ENCODE measurements around the gene GALNT2.

GALNT2 gene

DNA sequence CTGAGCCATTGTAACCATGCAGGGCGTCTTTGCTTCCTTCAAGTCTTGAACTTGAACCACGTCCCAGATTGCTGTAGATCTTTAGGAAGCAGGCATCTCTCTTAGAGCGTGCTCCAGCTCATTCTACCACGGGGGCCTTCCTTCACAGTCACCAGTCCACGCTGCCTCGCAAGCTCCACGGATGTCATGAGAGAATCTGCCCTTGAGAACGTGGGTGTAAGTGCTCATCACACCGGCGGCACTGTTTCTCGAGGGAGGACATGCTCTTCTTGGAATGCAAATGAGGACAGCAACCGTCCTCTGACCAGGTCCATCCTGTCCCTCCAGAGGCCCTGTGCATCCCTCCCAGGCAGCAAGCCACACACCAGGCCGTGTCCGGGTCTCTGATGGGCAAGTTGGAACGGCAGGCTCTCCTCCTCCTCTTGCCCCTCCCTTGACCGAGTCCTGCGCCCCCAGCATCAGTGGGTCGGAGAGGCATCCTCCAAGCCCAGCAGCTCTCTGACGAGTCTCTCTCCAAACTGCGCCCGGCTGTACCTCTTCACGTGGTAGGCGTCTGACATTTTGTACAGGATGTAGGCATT, 256.0 kb downstream of the GALNT2 start:
- Histone ChIP-seq H3K9ac (ENCODE audit: insufficient read length) (no peak overlapping the region), H3K9me3 (ENCODE audit: low read depth, low read length) (no peaks in the 10 kb centered on the region), H3K36me3 (ENCODE audit: insufficient read depth, low read length) (no peaks in the 10 kb centered on the region), H3K4me3 (no peak overlapping the region), H3K27ac (no peak overlapping the region)
- TF ChIP-seq POLR2AphosphoS5 (IDR thresholded peaks at IDR 0.05; ENCODE audit: borderline replicate concordance, low read depth, low read length) (no peak), FOXP2 (optimal IDR thresholded peaks at IDR 0.05; ENCODE audit: control extremely low read depth, extremely low read length, insufficient read depth) (no peak), EZH2 (IDR thresholded peaks at IDR 0.05) (no peak)
- DNase-seq (ENCODE audit: low read depth, low spot score) = no peak

DNA sequence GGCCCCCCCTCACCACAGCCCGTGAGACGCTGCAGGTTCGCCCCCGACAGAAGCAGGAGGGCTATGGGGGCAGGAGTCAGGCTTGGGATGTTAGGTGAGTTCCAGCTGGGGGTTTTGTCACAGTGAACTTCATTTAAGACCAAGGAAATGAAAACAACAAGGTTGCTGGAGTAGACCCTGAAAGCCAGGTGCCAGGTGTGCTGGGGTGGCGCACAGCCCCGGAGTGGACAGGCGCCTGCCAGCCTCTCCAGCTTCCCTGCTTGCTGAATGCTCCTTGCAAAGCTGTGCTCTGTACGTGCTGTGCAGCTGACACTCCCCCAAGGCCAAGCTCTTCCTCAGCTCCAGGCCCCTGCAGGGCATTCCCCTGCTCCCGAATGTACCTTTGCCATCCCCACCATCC, 256.6 kb downstream of the GALNT2 start:
- H3K9ac ChIP-seq (ENCODE audit: insufficient read length) = no peak overlapping the region
- no peak for TF ChIP-seq FOXP2 (optimal IDR thresholded peaks at IDR 0.05; ENCODE audit: control extremely low read depth, extremely low read length, insufficient read depth)
- no peak for TF ChIP-seq POLR2AphosphoS5 (IDR thresholded peaks at IDR 0.05; ENCODE audit: borderline replicate concordance, low read depth, low read length)
- TF ChIP-seq EZH2 (IDR thresholded peaks at IDR 0.05) = no peak
- no peaks in the 10 kb centered on the region for H3K9me3 ChIP-seq (ENCODE audit: low read depth, low read length)
- no peaks in the 10 kb centered on the region for H3K36me3 ChIP-seq (ENCODE audit: insufficient read depth, low read length)
- no peak for DNase-seq (ENCODE audit: low read depth, low spot score)
- no peak overlapping the region for H3K27ac ChIP-seq
- H3K4me3 ChIP-seq = no peak overlapping the region

DNA sequence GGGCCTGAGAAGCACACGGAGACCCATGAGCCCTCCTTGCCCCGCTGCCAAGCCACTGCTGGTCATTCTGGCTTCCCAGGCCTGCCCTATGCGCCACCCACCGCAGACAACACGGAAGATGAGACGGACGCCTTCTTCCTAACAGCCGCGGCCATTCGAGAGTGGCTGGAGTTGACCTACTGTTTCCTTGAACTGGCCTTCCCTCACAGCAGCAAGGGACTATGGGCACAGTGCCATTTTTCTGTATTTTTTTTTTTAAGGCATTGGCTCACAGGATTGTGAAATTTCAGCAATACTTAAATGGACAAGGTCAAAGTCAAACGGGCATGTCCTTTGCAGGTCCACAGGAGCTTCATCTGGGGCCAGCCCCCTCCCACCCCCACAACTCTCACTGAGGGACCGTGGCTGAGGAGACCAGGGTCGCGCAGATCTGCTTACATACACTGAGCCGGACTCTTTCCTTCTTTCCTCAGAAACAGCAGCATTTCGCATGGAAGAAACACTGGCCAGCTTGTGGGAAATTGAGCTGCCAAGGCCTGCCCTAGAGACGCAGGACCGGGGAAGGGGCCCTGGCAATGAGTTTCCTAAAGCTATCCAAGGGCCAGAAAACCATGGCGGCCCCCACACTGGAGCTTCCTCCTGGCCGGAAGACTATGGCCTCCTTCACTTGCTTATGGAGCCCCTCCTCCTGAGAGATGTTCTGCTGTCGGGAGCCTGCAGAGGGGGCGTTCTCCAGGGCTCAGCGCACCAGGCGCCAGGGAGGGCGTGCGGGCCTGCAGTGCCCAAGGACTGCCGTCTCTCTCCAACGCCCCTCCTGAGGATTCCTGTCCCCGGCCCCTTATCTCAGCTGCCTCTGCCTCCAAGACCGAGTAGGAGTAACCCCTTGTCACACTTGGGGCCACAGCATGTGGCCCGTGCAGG, 260.2 kb downstream of the GALNT2 start:
- Histone ChIP-seq H3K9ac (ENCODE audit: insufficient read length) (no peak overlapping the region), H3K27ac (no peak overlapping the region), H3K4me3 (no peak overlapping the region), H3K9me3 (ENCODE audit: low read depth, low read length) (no peaks in the 10 kb centered on the region), H3K36me3 (ENCODE audit: insufficient read depth, low read length) (no peaks in the 10 kb centered on the region)
- TF ChIP-seq POLR2AphosphoS5 (IDR thresholded peaks at IDR 0.05; ENCODE audit: borderline replicate concordance, low read depth, low read length) (no peak), EZH2 (IDR thresholded peaks at IDR 0.05) (no peak), FOXP2 (optimal IDR thresholded peaks at IDR 0.05; ENCODE audit: control extremely low read depth, extremely low read length, insufficient read depth) (no peak)
- no peak for DNase-seq (ENCODE audit: low read depth, low spot score)

DNA sequence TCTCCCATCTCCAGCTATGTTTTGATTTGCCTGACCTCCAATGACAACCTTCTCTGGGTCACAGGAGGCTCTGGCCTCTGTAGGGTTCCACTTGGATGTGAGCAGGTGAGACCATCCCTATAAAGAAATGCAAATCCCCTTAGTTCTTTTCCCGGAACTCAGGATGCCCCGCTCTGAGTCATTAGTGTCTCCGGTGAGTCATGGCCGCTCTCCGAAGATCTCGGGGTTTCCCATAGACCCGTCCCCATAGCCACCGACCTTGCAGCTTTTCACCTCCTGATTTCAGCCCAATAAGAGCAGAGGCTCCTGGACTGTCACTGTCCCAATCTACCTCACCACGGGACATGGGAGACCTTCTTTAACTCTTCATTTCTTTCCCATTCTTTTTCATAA, 260.9 kb downstream of the GALNT2 start:
- no peak overlapping the region for H3K27ac ChIP-seq
- no peaks in the 10 kb centered on the region for H3K36me3 ChIP-seq (ENCODE audit: insufficient read depth, low read length)
- H3K9me3 ChIP-seq (ENCODE audit: low read depth, low read length) = no peaks in the 10 kb centered on the region
- TF ChIP-seq EZH2 (IDR thresholded peaks at IDR 0.05) = no peak
- TF ChIP-seq POLR2AphosphoS5 (IDR thresholded peaks at IDR 0.05; ENCODE audit: borderline replicate concordance, low read depth, low read length) = no peak
- no peak for TF ChIP-seq FOXP2 (optimal IDR thresholded peaks at IDR 0.05; ENCODE audit: control extremely low read depth, extremely low read length, insufficient read depth)
- H3K9ac ChIP-seq (ENCODE audit: insufficient read length) = no peak overlapping the region
- no peak for DNase-seq (ENCODE audit: low read depth, low spot score)
- H3K4me3 ChIP-seq = no peak overlapping the region

DNA sequence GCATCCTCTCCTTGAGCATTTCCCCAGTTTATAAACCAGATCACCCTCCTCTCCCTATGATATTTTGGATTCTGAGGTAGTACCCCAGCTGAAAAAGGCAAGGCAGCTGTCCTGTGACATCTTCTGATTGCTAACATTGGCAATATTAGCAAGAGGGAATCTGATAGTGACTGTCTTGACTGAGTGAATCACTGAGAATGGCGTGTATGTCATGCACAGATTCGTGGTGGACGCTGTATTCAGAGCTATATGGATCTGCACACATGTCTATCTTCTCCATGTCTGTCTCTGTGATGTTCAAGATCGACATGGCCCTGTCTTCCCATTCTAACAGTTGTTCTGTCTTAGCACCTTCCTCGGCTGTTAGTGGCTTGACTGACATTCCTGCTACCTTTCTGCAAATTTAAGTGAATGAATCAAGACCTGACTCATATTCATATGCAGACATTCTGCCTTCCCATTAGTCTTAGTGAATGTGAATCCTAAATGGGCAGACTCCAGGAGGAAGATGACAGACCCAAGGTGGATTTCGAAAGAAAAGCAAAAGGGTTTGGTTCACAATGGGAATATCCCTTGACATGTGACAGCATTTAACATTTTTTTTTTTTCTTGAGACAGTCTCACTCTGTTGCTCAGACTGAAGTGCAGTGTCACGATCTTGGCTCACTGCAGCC, 261.4 kb downstream of the GALNT2 start:
- no peak for TF ChIP-seq EZH2 (IDR thresholded peaks at IDR 0.05)
- no peak for TF ChIP-seq POLR2AphosphoS5 (IDR thresholded peaks at IDR 0.05; ENCODE audit: borderline replicate concordance, low read depth, low read length)
- TF ChIP-seq FOXP2 (optimal IDR thresholded peaks at IDR 0.05; ENCODE audit: control extremely low read depth, extremely low read length, insufficient read depth) = no peak
- Histone ChIP-seq H3K27ac (no peak overlapping the region), H3K4me3 (no peak overlapping the region), H3K9me3 (ENCODE audit: low read depth, low read length) (no peaks in the 10 kb centered on the region), H3K9ac (ENCODE audit: insufficient read length) (no peak overlapping the region), H3K36me3 (ENCODE audit: insufficient read depth, low read length) (no peaks in the 10 kb centered on the region)
- no peak for DNase-seq (ENCODE audit: low read depth, low spot score)

DNA sequence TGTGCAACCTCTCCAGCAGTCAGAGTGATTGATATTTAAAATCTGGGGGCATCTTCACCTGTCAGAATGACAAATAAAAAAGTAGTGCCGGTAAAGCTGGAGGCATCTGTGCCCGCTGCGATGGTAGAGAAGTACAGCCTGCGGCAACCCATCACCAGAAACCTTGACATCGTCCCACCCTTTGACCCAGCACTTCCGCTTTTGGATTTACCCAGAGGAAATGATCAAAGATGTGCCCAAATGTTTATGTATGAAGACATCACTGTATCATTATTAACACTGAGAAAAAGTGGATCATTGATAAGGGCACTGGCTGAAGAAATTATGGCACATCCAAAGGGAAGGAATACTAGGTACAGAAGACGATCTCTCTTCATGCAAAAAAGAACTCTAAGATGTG, 263.1 kb downstream of the GALNT2 start:
- Histone ChIP-seq H3K36me3 (ENCODE audit: insufficient read depth, low read length) (no peaks in the 10 kb centered on the region), H3K9me3 (ENCODE audit: low read depth, low read length) (no peaks in the 10 kb centered on the region), H3K9ac (ENCODE audit: insufficient read length) (no peak overlapping the region), H3K4me3 (no peak overlapping the region), H3K27ac (no peak overlapping the region)
- no peak for DNase-seq (ENCODE audit: low read depth, low spot score)
- TF ChIP-seq EZH2 (IDR thresholded peaks at IDR 0.05) (no peak), POLR2AphosphoS5 (IDR thresholded peaks at IDR 0.05; ENCODE audit: borderline replicate concordance, low read depth, low read length) (no peak), FOXP2 (optimal IDR thresholded peaks at IDR 0.05; ENCODE audit: control extremely low read depth, extremely low read length, insufficient read depth) (no peak)
